Duodenal mucosa (tissue), 2 donors: Measurements from ENCODE around the gene GNA14.

Experiments
- H3K27ac ChIP-seq: one replicate; pipeline ENCODE4 v1.7.0; 2013; ENCODE audit warnings: low read depth, low read length
- H3K27me3 ChIP-seq, 2 donors: one replicate each; pipeline ENCODE4 v1.7.0; 2013; ENCODE audit warnings: low read length in 2 of 2, control low read depth in 1 of 2; ENCODE audit not compliant: insufficient read depth in 2 of 2, control insufficient read depth in 1 of 2
- H3K36me3 ChIP-seq, 2 donors: one replicate each; pipeline ENCODE4 v1.7.0; 2013; ENCODE audit warnings: low read length in 2 of 2, control low read depth in 1 of 2; ENCODE audit not compliant: insufficient read depth in 2 of 2, control insufficient read depth in 1 of 2
- H3K4me1 ChIP-seq, 2 donors: one replicate each; pipeline ENCODE4 v1.7.0; 2013; ENCODE audit warnings: low read length in 2 of 2, control low read depth in 1 of 2; ENCODE audit not compliant: insufficient read depth in 2 of 2, control insufficient read depth in 1 of 2
- H3K4me3 ChIP-seq, 2 donors: one replicate each; pipeline ENCODE4 v1.7.0; 2013; ENCODE audit warnings: low read length in 2 of 2, low read depth in 1 of 2
- H3K9ac ChIP-seq, 2 donors: one replicate each; pipeline ENCODE4 v1.7.0; 2013; ENCODE audit warnings: low read length in 2 of 2, low read depth in 1 of 2
- H3K9me3 ChIP-seq, 2 donors: one replicate each; pipeline ENCODE4 v1.7.0; 2013; ENCODE audit warnings: low read length in 2 of 2, control low read depth in 1 of 2; ENCODE audit not compliant: control insufficient read depth in 1 of 2

GNA14 gene

DNA sequence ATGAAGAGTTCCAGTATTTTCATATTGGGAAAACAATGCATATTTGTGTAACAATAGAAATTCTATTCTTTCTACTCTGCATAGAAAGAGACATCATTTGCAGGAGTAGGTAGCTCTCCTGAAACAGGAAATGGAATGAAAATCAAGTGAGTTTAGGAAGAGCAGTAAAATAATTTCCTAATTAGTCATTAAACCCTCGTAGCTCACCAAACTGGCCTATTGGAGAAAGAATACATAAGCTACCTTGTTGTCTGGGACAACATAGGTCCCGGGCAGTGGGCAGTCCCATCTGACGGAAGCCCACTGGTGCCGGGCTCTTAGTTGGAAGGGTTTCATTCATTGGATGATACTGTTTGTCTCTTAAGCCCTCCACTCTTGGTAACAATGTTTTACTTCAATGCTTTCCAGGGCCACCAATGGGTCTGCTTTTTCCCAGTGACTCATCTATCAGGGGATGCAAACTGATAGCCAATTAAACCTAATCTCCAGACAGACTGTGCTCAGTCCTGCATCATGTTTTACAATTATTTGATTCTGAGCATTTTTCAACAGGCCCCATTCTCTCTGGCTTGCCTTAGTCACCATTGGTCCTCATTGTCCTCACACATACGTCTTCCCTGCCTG lies 46.5 kb downstream of the GNA14 start:
- Histone ChIP-seq H3K27me3 (no peaks in the 10 kb centered on the region), H3K36me3 (no peaks in the 10 kb centered on the region), H3K27ac (no peak overlapping the region), H3K9me3 (no peaks in the 10 kb centered on the region), H3K9ac (no peak overlapping the region), H3K4me1 (peaks cover 0 to 6% of the 10 kb centered on the region in 2 donors), H3K4me3 (no peak overlapping the region)

DNA sequence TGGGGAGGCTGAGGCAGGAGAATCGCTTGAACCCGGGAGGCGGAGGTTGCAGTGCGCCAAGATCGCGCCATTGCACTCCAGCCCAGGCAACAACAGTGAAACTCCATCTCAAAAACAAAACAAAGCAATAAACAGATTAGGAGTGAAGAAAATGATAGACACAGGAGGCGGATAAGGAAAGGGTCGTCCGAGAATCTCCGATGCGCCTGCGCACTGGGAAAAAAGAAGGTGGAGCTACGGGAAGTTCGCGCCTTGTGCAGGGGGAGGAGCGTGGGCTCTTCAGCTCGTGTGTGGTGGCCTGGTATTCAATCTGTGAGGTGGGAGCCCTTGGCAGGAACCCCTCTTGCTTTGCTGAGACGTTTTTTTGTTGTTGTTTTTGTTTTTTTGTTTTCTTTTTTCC lies 47.3 kb downstream of the GNA14 start:
- Histone ChIP-seq H3K4me1 (peaks cover 0 to 3% of the 10 kb centered on the region in 2 donors), H3K27me3 (no peaks in the 10 kb centered on the region)

DNA sequence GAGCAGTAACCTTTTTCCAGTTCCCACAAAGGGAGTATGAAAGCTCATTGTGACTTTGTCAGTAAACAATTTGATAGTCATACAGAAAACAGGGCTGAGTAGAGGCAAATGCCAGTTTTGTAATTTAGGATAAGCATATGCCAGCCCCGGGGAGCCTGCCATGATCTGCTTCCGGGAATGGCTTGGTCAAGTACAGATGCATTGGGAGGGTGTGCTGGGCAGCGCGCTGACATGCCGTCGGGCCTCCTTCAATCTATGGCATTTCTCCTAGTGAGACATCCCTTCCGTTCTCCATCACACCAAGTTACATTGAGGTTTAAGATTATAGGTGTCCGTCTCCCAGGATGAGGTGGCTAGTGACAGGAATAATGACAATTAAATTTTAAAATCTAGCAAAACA lies 48.6 kb downstream of the GNA14 start:
- Histone ChIP-seq H3K9ac (no peak overlapping the region), H3K36me3 (no peaks in the 10 kb centered on the region), H3K9me3 (no peaks in the 10 kb centered on the region), H3K4me1 (no peaks in the 10 kb centered on the region), H3K27ac (no peak overlapping the region), H3K4me3 (no peak overlapping the region), H3K27me3 (no peaks in the 10 kb centered on the region)

More for the DNA sequence above, 47.3 kb downstream of the GNA14 start:
- H3K9me3 ChIP-seq, result no peaks in the 10 kb centered on the region
- no peak overlapping the region for H3K9ac ChIP-seq
- no peak overlapping the region for H3K4me3 ChIP-seq
- no peaks in the 10 kb centered on the region for H3K36me3 ChIP-seq
- no peak overlapping the region for H3K27ac ChIP-seq

DNA sequence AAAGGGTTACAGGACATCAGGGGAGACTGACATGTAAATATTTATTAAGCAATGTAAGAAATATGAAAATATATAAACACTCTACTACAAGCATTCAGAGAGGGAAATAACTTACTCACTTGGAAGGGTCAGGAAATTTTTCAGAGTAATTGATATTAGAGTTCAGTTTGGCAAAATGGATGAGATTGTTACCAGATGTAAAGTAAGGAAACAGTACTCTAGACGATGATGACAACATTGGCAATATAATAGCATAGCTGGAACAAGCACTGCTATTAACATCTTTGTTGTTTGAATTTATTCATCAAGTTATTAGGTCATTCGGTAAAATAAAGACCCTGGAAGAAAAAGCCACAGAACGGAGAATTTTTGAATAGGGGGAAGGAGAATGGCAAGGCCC lies 49.1 kb downstream of the GNA14 start:
- Histone ChIP-seq H3K9ac (no peak overlapping the region), H3K27me3 (no peaks in the 10 kb centered on the region), H3K27ac (no peak overlapping the region), H3K4me1 (no peaks in the 10 kb centered on the region), H3K36me3 (no peaks in the 10 kb centered on the region), H3K4me3 (no peak overlapping the region), H3K9me3 (no peaks in the 10 kb centered on the region)

DNA sequence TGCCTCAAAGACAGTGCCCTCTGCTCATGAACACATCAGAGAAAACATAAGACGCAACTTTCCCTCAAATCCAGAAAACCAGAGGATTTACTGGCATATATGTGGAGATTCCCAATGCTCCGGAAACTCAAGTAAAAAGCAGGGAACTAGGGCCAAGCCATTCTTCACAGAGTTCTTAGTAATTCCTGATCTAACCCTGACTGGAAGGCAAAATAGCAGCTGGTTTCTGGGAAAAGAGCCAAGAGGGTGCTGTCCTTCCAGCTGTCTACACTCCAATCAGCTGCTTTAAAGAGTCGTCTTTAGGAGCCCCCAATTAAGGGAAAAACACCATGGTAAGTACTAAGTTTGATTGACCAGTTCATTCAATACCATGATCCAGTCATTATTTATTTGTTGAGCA lies 49.6 kb downstream of the GNA14 start:
- no peak overlapping the region for H3K27ac ChIP-seq

DNA sequence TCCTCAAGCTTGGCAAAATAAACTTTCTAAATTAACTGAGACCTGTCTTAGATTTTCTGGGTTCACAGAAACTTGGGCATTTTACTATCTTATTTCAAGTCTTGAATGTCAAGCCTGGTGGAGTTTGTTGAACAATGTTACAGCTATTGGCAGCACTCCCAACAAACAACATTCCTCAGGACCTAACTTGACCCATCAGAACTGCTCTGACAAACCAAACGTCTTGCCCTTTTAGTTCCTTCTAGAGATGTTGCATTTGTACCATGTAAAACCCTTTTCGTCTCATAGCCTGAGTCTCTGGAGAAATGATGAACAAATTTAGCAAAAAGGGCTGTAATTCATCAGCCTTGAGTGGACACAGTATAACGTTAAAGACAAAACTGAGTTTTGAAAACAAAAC lies 51.1 kb downstream of the GNA14 start:
- H3K27me3 ChIP-seq, result no peaks in the 10 kb centered on the region
- no peaks in the 10 kb centered on the region for H3K36me3 ChIP-seq
- no peaks in the 10 kb centered on the region for H3K4me1 ChIP-seq
- no peak overlapping the region for H3K9ac ChIP-seq
- no peak overlapping the region for H3K27ac ChIP-seq
- H3K9me3 ChIP-seq, result no peaks in the 10 kb centered on the region
- no peak overlapping the region for H3K4me3 ChIP-seq

More for the DNA sequence above, 49.6 kb downstream of the GNA14 start:
- Histone ChIP-seq H3K36me3 (no peaks in the 10 kb centered on the region), H3K9me3 (no peaks in the 10 kb centered on the region), H3K4me3 (no peak overlapping the region), H3K4me1 (no peaks in the 10 kb centered on the region), H3K9ac (no peak overlapping the region), H3K27me3 (no peaks in the 10 kb centered on the region)

- no peak overlapping the region for H3K27ac ChIP-seq
Measured at GRCh38 chr9:77595426-77596095, 52.6 kb downstream of the GNA14 start.

DNA sequence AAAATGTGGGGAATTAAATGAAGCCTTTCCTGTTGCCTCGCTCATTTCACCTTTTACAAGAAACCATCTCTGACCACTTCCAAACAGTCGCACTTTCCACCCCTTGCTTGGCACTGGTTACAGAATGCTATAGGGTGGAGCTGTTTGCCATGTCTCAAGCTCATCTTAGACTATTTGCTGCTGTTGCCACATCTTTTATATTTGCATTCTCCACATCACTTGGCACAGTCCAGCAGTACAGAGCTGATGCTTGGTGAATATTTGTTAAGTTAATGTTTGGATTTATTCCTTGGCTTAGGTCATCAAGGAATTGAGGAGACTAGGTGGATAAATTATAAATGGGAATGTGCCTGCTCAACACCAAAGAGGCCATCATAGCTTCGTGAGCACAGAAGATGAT lies 53.2 kb downstream of the GNA14 start:
- no peaks in the 10 kb centered on the region for H3K4me1 ChIP-seq

More at GRCh38 chr9:77595426-77596095, 52.6 kb downstream of the GNA14 start:
- Histone ChIP-seq H3K9me3 (no peaks in the 10 kb centered on the region), H3K4me1 (no peaks in the 10 kb centered on the region), H3K9ac (no peak overlapping the region), H3K27me3 (no peaks in the 10 kb centered on the region), H3K36me3 (no peaks in the 10 kb centered on the region), H3K4me3 (no peak overlapping the region)

DNA sequence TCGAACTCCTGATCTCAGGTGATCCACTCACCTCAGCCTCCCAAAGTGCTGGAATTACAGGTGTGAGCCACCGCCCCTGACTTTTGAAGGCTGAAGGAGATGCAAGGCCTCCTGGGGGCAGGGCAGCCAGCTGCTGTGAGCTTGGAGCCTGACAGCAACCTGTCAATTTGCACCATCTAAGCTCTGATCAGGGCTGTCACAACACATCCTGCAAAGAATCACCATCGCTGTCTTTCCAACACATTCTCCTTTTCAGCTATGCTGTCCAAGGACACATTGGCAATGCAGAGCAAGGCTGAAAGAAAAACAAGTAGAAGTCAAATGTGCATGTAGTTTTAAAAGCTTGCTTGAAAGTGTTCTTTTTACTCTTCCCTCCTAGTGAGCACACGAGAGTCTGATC lies 54.6 kb downstream of the GNA14 start:
- Histone ChIP-seq H3K36me3 (no peaks in the 10 kb centered on the region), H3K27me3 (no peaks in the 10 kb centered on the region), H3K9me3 (no peaks in the 10 kb centered on the region), H3K4me3 (no peak overlapping the region), H3K9ac (no peak overlapping the region), H3K27ac (no peak overlapping the region), H3K4me1 (peaks cover 6 to 12% of the 10 kb centered on the region in 2 donors)

More for the DNA sequence above, 53.2 kb downstream of the GNA14 start:
- no peaks in the 10 kb centered on the region for H3K9me3 ChIP-seq
- H3K9ac ChIP-seq, result no peak overlapping the region
- H3K27ac ChIP-seq, result no peak overlapping the region
- H3K4me3 ChIP-seq, result no peak overlapping the region
- H3K36me3 ChIP-seq, result no peaks in the 10 kb centered on the region
- H3K27me3 ChIP-seq, result no peaks in the 10 kb centered on the region

DNA sequence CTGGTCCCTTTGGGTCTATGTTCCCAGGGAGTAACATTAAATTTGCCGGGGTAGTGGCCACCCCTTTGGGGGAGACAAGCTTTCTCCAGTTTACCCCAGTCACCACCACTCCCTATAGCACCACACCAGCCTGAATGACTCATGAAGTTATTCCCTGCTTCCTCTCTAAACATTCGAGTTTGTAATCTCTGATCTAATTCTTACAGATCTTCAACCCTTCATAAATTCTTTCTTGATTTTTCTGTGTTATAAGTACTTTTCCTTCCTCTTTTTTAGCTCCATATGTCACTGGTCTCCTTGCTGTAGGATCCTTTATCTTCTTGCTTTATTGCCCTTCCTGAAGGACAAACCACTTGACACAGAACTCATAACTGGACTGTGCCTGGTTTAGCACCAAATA lies 55.6 kb downstream of the GNA14 start:
- Histone ChIP-seq H3K4me1 (peaks cover 7 to 22% of the 10 kb centered on the region in 2 donors), H3K36me3 (no peaks in the 10 kb centered on the region), H3K9ac (no peak overlapping the region), H3K27ac (no peak overlapping the region), H3K27me3 (no peaks in the 10 kb centered on the region), H3K9me3 (no peaks in the 10 kb centered on the region), H3K4me3 (no peak overlapping the region)
